HG03378 (cell line): Measurements from ENCODE around the gene MYLK.
"Not testable (repeated sequence)": the region's sequence is repeated elsewhere in the genome, so short reads cannot be mapped to it uniquely, and the experiment has no call there.

Experiments used
- ATAC-seq: cut with Tn5 transposase; IDR thresholded peaks from one replicate; pipeline ENCODE4 v1.9.1; 2021; ENCODE audit warnings: mild to moderate bottlenecking, moderate library complexity; ENCODE audit not compliant: unreplicated experiment

The MYLK gene, protein sequence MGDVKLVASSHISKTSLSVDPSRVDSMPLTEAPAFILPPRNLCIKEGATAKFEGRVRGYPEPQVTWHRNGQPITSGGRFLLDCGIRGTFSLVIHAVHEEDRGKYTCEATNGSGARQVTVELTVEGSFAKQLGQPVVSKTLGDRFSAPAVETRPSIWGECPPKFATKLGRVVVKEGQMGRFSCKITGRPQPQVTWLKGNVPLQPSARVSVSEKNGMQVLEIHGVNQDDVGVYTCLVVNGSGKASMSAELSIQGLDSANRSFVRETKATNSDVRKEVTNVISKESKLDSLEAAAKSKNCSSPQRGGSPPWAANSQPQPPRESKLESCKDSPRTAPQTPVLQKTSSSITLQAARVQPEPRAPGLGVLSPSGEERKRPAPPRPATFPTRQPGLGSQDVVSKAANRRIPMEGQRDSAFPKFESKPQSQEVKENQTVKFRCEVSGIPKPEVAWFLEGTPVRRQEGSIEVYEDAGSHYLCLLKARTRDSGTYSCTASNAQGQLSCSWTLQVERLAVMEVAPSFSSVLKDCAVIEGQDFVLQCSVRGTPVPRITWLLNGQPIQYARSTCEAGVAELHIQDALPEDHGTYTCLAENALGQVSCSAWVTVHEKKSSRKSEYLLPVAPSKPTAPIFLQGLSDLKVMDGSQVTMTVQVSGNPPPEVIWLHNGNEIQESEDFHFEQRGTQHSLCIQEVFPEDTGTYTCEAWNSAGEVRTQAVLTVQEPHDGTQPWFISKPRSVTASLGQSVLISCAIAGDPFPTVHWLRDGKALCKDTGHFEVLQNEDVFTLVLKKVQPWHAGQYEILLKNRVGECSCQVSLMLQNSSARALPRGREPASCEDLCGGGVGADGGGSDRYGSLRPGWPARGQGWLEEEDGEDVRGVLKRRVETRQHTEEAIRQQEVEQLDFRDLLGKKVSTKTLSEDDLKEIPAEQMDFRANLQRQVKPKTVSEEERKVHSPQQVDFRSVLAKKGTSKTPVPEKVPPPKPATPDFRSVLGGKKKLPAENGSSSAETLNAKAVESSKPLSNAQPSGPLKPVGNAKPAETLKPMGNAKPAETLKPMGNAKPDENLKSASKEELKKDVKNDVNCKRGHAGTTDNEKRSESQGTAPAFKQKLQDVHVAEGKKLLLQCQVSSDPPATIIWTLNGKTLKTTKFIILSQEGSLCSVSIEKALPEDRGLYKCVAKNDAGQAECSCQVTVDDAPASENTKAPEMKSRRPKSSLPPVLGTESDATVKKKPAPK (N-terminal part only)

DNA sequence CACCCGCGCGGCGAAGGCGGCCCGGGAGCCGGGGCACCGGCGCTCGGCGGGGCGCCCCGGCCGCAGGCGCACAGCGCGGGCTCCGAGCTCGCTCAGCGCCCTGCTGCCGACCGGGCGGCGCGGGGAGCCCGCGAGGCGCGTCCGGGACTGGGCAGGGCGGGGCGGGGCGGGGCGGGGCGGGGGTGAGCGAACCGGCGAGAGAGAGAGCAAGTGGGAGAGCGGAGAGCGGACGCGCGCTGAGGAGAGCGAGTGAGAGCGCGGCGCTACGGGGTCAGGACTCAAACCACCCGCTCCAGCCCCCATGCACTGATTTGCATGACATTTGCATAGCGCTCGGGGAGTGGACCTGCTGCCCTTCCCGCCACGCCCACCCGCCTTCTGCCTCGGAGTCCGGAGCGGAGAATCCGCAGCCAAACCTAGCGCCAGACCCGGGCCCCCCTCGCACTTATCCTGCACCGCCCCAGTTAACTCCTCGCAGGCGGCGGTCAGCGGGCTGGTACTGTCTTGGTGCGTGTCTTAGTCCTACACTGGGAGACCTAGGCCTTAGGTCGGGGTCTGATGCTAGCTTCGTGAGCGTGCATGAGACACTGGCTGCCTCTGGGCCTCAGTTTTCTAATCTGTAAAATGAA lies at the start of gene MYLK:
Gene MYLK (minus strand): TSS at position 130 of the 629 bp plus-strand sequence. CDS start 90,491 bp downstream, outside the sequence.
- no peak for ATAC-seq

DNA sequence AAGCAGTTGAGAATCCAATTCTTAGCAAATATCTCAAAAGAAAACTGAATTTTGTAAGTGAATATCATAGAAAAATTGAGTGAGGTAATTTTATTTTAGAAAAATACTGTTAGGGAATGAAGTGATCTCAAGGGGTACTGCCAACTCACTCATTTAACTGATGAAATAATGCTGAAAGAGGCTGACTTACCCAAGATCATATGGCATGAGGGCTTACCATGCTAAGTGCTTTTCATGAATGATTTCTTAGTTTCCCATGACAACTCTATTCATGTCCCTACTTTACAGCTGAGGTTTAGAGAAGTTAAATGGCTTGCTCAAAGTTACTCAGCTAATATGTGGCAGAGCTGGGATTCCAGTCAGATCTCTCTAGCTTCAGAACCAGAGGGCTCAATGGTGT lies 46.3 kb upstream of the MYLK start:
- no peak for ATAC-seq

GRCh38 chr3:123929325-123929724 lies 45.2 kb upstream of the MYLK start:
- no peak for ATAC-seq

- ATAC-seq: no peak
These were observed 42.3 kb upstream of the MYLK start for GRCh38 chr3:123926396-123926795.

GRCh38 chr3:123920868-123921267 lies 36.7 kb upstream of the MYLK start:
- no peak for ATAC-seq

GRCh38 chr3:123920383-123920782 lies 36.3 kb upstream of the MYLK start:
- ATAC-seq: no peak

- ATAC-seq: no peak
These were observed 35.2 kb upstream of the MYLK start for GRCh38 chr3:123919353-123919752.

DNA sequence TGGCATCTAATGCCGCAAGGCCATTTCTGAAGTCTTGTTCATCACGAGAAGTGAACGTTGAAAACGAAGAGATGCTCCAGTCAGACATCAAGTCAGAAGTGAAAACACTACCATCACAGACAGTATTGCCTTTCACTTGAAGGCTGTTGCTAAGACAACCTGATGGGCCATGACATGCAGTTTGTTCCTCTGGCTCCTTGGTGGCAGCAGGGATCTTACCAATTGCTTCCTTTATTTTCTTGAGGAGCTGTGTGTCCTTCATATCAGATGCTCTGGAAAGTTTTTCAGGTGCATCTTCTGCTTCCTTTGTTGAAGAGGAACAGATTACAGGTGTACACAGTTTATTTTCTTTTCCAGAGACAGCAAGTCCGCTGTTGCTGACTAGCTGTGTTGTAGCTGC lies 30.7 kb upstream of the MYLK start:
- no peak for ATAC-seq

- no peak for ATAC-seq
These were observed 25.7 kb upstream of the MYLK start for GRCh38 chr3:123909785-123910184.

GRCh38 chr3:123907720-123908119 lies 23.6 kb upstream of the MYLK start:
- no peak for ATAC-seq

GRCh38 chr3:123899300-123899865 lies 15.3 kb upstream of the MYLK start:
- ATAC-seq: no peak

- ATAC-seq: no peak
These were observed 8.9 kb upstream of the MYLK start for GRCh38 chr3:123893012-123893411.

DNA sequence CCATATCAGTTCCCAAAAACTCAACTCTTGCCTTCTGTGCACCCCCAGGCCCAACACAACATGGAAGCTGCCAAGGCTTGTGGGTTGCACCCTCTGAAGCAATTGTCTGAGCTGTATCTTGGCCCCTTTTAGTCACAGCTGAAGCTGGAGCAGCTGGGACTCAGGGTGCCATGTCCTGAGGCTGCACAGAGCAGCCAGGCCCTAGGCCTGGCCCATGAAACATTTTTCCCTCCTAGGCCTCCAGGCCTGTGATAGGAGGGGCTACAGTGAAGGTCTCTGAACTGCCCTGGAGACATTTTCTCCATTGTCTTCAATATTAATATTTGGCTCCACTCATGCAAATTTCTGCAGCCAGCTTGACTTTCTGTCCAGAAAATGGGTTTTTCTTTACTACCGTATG lies 8.1 kb upstream of the MYLK start:
- no peak for ATAC-seq

GRCh38 chr3:123890991-123891390 lies 6.9 kb upstream of the MYLK start:
- not testable (repeated sequence) for ATAC-seq

DNA sequence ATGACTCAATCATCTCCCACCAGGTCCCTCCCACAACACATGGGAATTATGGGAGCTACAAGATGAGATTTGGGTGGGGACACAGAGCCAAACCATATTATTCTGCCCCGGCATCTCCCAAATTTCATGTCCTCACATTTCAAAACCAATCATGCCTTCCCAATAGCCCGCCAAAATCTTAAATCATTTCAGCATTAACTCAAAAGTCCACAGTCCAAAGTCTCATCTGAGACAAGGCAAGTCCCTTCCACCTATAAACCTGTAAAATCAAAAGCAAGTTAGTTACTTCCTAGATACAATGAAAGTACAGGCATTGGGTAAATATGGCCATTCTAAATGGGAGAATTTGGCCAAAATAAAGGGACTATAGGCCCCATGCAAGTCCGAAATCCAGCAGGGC lies 6.0 kb upstream of the MYLK start:
- not testable (repeated sequence) for ATAC-seq

- ATAC-seq: no peak
These were observed 861 bp upstream of the MYLK start for GRCh38 chr3:123884993-123885392.

- no peak for ATAC-seq
These were observed 380 bp downstream of the MYLK start for GRCh38 chr3:123883701-123884202.

DNA sequence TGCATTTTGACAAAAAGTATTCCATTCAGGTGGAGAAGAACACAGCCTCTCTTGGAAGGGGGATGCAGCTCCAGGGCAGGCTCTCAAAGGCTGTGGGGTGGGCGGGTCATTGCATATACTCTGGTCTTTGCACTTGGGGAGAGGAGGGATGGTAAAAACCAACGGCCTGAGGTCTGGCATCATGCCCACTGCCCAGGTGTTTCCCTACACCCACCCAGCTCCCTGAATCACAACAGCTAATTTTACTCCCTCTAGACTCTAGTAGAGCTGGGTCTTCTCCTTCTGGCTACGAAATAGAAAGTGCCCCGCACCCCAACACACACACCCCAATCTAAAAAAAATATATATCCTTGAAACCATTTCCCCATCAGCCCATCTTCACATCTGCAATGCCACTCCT lies 1.0 kb downstream of the MYLK start:
- no peak for ATAC-seq

DNA sequence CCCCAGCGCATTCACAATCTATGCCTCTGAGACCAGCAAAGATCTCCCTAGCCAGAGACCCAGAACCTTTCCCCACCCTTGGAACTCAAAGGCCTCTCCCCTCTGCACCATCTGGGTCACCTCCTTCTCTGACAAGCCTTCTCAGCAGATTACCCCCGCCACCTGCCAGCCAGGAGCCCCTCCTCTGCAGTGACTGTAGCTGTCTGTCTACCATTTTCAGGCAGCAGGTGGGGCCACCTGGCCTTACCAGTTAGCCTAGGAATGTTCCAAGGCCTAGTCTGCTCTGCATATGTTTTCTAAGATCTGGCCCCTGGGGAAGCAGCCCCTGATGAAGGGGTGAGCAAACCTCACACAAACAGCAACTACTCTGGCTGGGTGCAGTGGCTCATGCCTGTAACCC lies 2.4 kb downstream of the MYLK start:
- ATAC-seq: no peak

DNA sequence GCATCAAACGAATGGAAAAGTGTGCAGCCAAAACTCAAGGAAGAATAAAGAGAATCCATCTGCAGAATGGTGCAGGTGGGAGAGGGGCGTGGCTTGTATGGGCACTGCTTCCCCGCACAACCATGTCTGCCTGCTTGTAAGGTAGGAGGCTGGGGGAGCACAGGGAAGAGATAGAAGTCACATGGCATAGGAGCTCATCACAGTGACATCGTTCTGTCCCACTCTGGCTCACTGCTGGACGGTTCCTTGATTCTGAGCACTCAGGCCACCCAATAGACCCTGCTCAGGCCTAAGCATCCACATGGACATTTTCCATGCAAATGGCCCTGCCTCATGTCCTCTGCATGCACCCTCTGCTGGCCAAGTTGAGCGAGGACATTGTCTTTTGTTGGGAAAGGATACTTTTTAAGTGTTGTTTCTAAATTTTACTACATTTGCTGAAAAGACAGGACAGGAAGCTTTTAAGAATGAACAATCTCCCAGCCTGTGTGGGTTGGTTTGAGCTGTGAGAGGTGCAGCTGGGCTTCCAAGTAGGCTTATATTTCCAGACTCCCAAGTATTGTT lies 3.1 kb downstream of the MYLK start:
- no peak for ATAC-seq
